HG02571 (cell line): ENCODE results near the gene TRIM22.
A peak's percentile ranks its signal among the peaks of the same experiment; 100 is the strongest.
"Not testable (repeated sequence)": the region's sequence is repeated elsewhere in the genome, so short reads cannot be mapped to it uniquely, and the experiment has no call there.

Source experiments
- ATAC-seq: cut with Tn5 transposase; IDR thresholded peaks from one replicate; pipeline ENCODE4 v1.9.1; 2021; ENCODE audit warnings: mild to moderate bottlenecking, moderate library complexity; ENCODE audit not compliant: unreplicated experiment

TRIM22 gene, protein sequence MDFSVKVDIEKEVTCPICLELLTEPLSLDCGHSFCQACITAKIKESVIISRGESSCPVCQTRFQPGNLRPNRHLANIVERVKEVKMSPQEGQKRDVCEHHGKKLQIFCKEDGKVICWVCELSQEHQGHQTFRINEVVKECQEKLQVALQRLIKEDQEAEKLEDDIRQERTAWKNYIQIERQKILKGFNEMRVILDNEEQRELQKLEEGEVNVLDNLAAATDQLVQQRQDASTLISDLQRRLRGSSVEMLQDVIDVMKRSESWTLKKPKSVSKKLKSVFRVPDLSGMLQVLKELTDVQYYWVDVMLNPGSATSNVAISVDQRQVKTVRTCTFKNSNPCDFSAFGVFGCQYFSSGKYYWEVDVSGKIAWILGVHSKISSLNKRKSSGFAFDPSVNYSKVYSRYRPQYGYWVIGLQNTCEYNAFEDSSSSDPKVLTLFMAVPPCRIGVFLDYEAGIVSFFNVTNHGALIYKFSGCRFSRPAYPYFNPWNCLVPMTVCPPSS

DNA sequence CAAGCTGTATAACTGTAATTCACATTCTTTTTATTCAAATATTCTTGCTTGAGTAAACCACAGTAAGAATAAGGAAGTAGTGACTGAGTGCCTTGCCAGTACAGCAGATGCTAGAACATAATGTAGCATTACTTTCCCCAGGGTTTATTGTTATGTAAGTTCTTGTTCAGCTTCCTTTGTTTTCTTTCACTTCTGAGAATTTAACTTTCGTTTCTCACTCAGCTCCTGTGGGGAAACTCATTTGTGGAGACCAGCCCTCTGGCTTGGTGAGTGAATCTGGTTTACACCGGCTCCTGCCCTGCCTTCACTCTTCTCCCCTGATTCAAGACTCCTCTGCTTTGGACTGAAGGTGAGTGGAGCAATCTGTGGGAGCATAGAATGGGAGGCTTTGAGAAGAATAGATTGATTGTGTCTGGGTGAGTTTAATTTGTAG lies at the start of gene TRIM22:
TRIM22 (plus strand) TSS at position 240 of the 433 bp plus-strand sequence. CDS start 6,443 bp downstream, outside the sequence.
- peak; percentile 68 for ATAC-seq

DNA sequence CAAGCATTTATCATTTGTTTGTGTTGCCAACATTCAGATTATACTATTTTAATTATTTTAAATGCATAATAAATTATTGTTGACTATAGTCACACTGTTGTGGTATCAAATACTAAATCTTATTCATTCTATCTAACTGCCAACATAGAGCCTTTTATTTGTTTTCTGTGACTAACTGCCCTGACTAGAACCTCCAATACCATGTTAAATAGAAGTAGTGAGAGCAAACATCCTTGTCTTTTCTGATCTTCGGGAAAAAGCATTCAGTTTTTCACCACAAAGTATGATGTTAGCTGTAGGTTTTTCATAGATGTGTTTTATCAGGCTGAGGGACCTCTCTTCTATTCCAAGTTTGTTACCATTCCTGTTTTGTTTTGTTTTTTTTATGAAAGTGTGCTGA lies 49.6 kb upstream of the TRIM22 start:
- ATAC-seq = no peak

DNA sequence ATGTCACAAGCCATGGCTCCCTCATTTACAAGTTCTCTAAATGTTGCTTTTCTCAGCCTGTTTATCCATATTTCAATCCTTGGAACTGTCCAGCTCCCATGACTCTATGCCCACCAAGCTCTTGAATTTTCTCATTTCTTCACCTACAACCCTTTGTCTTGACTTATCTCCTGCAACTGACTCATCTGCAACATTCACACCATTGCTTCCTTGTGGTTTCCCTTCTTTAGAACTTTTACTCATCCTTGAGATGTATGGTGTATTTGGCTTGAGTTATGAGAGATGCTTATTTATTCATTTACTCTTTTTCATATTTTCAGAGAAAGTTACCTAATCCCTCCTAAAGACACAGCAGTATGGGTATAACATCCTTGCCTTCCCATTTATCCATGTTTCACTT lies 46.0 kb upstream of the TRIM22 start:
- no peak for ATAC-seq

DNA sequence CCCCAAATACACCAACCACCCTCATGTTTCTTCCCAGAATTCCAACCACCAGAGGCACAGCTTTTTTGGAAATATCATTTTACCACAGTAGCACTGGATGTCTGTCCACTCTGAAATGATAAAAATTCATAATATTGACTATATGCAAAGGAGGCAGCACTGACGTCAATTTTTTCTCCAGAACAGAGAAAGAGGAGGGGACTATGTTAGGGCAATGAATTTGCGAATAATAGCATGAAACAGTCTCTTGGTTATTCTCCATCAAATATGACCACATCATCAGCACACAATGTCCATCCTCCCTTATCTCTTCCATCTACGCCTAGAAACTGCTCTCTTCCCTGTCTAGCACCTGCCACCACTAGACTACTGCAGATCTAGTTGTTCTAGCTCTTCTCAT lies 43.5 kb upstream of the TRIM22 start:
- ATAC-seq = no peak

DNA sequence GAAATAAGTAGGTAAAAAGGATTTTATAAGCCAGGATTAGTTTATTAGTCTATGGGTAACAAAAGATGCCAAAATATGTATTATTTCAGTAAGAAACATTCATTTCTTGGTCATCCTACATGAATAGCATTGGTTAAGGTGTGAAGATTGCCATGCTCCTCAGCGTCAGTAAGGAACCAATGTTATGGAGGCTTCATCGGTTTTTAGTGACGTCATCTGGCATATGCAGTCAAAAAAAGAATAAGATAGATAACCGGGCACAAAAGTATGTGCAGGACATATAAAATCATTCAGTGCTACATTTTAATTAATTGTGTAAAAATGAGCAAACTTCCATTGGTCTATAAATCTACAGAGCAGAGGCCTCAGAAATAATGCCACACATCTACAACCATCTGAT lies 34.1 kb upstream of the TRIM22 start:
- no peak for ATAC-seq

DNA sequence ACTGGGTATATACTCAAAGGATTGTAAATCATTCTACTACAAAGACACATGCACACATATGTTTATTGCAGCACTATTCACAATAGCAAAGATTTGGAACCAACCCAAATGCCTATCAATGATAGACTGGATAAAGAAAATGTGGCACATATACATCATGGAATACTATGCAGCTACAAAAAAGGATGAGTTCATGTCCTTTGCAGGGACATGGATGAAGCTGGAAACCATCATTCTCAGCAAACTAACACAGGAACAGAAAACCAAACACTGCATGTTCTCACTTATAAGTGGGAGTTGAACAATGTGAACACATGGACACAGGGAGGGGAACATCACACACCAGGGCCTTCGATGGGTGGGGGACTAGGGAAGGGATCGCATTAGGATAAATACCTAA lies 32.6 kb upstream of the TRIM22 start:
- ATAC-seq = not testable (repeated sequence)

DNA sequence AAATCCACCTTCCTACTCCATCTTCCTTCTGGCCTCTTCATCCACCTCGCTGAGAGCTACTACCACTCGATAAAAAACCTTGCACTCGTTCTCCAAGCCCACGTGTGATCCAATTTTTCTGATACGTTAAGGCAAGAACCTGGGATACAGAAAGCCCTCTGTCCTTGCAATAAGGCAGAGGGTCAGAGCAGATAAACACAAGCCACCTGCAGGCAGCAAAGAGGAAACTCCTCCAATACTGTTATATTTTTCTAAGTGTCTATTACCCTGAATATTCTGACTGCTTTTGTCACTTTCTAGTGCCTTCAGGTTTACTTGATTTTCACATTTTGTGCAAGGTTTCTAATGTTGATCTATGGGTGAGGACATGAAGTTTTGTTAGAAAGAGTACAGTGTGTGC lies 31.3 kb upstream of the TRIM22 start:
- ATAC-seq = no peak

DNA sequence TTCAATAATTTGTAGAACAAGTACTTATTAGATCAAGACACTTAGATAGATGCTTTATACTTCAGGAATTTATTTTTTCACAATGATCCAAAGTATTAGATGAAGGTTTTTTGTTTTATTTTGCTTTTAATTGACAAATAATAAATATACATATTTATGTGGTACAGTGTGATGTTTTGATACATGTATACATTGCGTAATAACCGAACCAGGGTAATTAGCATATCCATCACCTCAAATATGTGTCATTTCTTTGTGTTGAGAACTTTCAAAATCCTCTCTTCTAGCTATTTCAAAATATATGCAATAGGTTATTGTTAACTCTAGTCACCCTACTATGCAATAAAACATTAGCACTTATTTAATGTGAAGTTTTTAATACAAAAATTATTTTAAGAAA lies 26.1 kb upstream of the TRIM22 start:
- ATAC-seq = no peak

DNA sequence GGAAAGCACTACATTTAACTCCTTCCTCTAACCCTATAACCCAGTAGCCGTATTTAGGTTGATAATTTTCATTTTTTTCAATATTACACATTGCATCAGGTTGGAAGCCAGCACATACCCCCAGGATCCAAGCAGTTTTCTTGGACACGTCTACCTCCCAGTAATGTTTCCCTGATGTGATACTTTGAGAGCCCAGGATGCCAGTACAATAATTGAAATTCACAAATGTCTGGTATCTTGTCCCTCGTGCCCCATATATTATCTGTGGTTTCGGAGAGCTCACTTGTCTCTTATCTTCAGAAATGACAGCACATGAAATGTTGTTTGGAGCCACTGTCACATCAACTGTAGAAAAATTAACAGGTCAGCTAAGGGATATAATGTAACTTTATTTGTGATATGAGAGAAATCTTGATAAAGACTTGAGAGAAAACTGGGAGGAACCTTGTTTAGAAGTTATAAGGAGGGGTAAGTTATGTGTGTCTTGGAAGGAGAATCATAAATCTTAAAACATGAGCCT lies 24.5 kb upstream of the TRIM22 start:
- ATAC-seq = no peak

DNA sequence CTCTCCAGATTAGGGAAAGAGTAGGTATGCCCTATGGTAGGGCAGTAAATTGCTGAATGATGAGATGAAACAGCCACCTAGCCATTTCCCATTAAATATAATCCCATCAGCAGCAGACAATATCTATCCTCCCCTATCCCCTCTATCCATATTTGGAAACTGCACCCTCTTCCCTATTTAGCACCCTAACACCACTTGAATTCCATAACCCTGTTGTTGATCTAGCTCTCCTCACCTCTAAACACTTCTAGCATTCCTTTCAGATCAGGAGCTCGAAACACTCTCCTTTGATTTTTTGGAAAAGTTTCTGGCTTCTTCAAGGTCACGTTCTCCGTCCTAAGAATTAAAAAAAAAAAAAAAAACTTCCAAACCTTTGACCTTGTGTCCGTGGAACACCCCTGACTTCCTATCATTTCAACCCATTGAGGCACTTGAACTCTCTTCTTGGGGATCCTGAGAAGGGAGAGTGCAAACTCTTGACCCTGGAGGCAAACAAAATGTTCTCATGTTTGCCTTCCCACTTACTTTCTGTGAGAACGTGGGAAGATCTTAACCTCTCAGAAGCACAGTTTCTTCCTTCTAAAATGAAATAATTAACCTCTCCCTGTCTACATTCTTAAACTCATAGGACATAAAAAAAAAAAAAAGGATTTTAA lies 23.7 kb upstream of the TRIM22 start:
- ATAC-seq = no peak

DNA sequence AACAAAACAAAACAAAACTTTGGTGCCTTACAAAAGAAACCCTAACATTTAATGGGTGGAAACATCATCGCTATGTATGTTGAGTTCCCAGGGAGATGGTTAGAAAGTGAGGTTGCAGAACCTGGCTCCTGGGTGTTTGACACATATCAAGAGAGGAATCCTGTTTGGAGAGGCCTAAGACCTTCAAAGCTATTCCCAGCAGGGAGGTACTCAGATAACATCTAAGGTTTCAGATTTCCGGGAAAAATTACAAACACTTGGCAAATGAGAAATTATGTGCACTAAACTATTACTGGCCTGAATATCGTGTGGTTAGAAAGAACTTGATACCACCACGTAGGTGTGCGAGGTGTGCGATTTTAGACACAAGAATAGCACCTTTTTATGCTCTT lies 23.2 kb upstream of the TRIM22 start:
- ATAC-seq = no peak

DNA sequence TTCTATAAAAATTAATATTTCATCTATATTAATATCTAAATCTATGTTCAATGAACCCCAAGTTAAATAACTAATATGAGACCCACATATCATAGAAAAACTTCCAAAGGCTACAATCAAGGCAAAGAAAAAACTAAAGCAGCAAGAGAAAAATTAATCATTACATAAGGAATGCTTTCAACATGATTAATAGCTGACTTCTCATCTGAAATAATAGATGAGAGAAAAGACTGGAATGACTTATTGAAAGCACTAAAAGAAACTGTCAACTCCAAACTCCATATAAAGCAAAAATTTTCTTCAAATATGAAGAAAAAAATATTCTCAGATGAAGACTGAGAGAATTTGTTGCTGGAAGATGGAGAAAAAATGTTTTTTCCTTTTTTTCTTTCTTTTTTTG lies 17.8 kb upstream of the TRIM22 start:
- no peak for ATAC-seq

DNA sequence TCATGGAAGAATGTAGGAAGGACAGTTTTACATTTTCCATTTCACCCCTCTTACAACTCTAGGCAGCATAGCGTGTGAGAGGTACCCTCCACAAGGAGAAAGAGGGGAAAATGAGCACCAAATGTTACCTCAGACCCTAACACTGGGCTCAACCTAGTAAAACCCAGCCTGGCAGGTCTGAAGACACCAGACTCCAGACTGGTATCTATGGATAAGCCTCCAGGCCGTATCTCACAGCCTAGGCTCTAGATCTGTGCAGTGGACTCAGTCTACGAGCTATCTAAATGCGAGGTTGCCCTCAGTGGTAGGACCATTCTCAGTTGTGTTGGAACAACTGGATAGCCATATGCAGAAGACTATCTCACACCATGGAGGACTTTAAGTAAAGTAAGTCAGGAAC lies 15.2 kb upstream of the TRIM22 start:
- ATAC-seq = no peak

DNA sequence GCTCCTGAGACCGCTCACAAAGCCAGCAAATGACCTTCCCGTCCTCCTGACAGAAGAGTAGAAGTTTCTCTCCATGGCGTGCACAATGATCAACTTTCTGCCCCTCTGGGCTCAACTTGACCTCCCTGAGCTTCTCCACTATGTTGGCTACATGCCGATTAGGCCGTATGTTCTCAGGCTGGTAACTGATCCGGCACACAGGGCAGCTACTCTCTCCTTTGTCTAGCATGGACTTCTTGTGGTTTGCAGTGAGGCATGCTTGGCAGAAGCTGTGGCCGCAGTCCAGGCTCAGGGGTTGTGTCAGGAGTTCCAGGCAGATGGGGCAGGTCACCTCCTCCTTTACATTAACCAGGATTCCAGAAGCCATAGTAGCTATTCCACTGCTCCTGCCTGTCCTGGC lies 9.8 kb upstream of the TRIM22 start:
- ATAC-seq = no peak

DNA sequence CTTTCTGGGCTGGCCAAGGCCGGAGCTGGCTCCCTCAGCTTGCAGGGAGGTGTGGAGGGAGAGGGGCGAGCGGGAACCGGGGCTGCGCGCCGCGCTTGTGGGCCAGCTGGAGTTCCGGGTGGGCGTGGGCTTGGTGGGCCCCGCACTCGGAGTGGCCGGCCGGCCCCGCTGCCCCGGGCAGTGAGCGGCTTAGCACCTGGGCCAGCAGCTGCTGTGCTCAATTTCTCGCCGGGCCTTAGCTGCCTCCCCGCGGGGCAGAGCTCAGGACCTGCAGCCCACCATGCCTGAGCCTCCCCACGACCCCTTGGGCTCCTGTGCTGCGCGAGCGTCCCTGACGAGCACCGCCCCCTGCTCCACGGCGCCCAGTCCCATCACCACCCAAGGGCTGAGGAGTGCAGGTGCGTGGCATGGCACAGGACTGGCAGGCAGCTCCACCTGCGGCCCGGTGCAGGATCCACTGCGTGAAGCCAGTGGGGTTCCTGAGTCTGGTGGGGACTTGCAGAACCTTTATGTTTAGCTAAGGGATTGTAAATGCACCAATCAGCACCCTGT lies 6.6 kb upstream of the TRIM22 start:
- ATAC-seq = not testable (repeated sequence)

DNA sequence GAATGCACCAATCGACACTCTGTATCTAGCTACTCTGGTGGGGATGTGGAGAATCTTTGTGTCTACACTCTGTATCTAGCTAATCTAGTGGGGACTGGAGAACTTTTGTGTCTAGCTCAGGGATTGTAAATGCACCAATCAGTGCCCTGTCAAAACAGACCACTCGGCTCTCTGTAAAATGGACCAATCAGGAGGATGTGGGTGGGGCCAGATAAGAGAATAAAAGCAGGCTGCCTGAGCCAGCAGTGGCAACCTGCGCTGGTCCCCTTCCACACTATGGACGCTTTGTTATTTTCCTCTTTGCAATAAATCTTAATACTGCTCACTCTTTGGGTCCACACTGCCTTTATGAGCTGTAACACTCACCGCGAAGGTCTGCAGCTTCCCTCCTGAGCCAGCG lies 6.0 kb upstream of the TRIM22 start:
- ATAC-seq = not testable (repeated sequence)

DNA sequence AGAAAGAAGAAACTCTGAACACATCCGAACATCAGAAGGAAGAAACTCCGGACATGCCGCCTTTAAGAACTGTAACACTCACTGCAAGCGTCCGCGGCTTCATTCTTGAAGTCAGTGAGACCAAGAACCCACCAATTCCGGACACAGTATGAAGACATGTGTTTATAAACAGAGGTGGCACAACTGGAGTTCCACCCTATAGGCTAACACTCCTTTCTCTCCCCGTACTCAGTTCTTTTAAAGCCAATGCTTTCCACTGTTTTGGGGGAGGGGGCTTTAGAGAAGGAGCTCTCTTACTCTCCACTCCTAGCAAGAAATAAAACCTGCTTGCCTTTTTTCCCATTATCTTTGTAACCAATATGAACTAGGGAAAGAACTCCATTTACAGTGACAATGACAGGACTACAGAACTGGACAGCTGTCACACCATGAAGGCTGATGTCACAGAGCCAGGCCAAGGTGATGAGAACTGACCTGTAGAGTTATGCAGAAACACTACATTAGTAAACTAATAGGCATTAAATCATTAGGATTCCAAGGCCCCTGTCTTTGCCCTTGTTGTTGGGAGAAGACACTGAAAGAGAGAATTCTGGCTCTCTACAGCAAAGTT lies 5.4 kb upstream of the TRIM22 start:
- peak; percentile 23 for ATAC-seq

DNA sequence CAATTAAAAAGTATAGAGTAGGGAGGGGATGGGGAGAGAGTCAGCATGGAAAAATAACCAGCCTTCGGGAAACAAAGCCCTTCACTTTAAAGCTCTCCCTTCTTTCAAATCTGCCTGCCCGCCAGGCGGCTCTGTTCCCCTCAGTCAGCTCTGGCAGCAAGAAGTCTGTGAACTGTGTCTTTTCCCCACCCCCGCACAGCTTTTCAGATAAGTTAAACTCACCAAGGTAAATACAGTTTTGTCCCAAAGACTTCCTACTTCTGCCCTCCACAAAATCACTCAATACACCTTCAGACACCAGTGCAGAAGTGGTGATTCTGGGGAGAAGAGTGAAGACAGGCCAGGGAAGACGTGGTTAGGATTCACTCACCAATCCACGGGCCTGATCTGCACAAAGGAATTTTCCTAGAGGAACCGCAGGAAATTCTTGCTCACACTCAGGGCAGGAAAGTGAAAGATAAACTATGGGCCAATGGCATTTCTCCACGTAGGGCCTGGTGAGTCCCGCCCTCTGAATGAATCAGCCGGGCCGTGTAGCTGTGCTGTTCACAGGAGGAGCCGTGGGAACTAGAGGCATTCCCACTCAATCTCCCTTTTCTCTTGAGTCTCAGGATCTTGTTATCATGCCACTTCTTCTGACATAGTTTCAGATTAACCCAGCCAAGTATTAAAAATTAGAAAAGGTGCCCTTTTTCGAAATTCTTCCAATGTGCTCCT lies 4.8 kb upstream of the TRIM22 start, which contains the start of gene TRIM5:
TRIM5 (minus strand) TSS at position 429 of the 717 bp plus-strand sequence. CDS start 4,897 bp downstream, outside the sequence.
- ATAC-seq = peak; percentile 74

DNA sequence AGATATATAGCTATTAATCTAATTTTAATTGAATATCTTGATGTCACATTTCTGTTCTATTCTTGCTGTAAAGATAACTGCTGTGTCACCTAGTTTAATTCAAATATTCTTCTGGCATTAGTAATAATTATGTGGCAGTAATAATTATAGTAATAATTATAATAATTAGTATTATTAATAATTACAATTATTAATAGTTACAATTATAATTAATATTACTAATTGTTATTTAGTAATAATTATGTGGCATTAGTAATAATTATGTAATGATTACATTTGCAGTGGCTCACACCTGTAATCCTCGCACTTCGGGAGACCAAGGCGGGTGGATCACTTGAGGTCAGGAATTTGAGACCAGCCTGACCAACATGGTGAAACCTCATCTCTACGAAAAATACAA lies 3.2 kb upstream of the TRIM22 start:
- ATAC-seq = no peak

DNA sequence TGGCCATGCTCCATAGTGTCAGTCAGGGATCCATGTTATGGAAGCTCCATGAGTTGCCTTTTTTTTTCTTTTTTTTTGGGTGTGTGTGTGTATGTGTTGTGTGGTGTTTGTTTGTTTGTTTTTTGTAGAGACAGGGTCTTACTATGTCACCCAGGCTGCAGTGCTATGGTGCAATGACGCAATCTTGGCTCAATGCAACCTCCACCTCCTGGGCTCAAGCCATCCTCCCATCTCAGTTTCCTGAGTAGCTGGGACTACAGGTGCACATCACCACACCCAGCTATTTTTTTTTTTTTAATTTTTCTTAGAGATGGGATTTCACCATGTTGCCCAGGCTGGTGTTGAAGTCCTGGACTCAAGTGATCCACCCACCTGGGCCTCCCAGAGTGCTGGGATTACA lies 1.1 kb upstream of the TRIM22 start:
- no peak for ATAC-seq
